ENCODE data around the gene DUSP28.

- TF ChIP-seq CTCF (conservative IDR thresholded peaks at IDR 0.05; ENCODE audit: low read depth, low read length), result no peak
- no peak for TF ChIP-seq EZH2 (IDR thresholded peaks at IDR 0.05; ENCODE audit: borderline replicate concordance, low read depth, low read length, poor library complexity, severe bottlenecking)
Measured at GRCh38 chr2:240578110-240578450, 17.9 kb downstream of the DUSP28 start.

Data from A673 (cell line).